K562 (cell line): ENCODE results near the gene MCCD1. TPM values are rescaled to one million over a fixed set of nuclear protein-coding genes. Genes with fewer than 3 reads are reported as not detected.

Experiments used
- ATAC-seq: fragments of 200-7000 bp; cut with Tn5 transposase; 3 replicates; pipeline ENCODE4 v1.9.1; 2020; ENCODE audit warnings: moderate library complexity
- BruUV-seq: library from RNA; stranded (reverse); fragments of 400-500 nt; replicated peaks from 2 replicates; lab custom pipeline; 2021; lab: Mats Ljungman, UMichigan
- CTCF ChIA-PET: fragments of 300-600 bp; formaldehyde crosslinking; extraction: SDS; loops from one replicate; lab custom pipeline; 2021; ENCODE audit warnings: low intra/inter-chr PET ratio; lab: Yijun Ruan, JAX
- POLR2A ChIA-PET: fragments of 300-600, 350-650 bp; sonication (Branson Sonifier 250); formaldehyde crosslinking; extraction: SDS; loops from one replicate; lab custom pipeline; 2021; ENCODE audit warnings: antibody characterized with exemption, inconsistent platforms; lab: Yijun Ruan, JAX
- DNase-seq, 4 experiments: peaks; one replicate each; pipeline versions ENCODE4 v3.0.0 to v3.0.0-alpha.2; 2011 to 2018; ENCODE audit warnings: low spot score in 3 of 4, mixed read lengths in 3 of 4; ENCODE audit errors: extremely low read depth in 1 of 4
- FAIRE-seq: peaks from 2 replicates; lab custom pipeline; 2011; peaks lifted over from hg19 to GRCh38; lab: Jason Lieb, UNC
- H2AFZ ChIP-seq: 2 replicates; pipeline ENCODE4 v1.6.0; 2011; ENCODE audit warnings: low read depth, low read length, control low read depth, inconsistent platforms
- H3K27ac ChIP-seq: fragments of 200-600 bp; 3 replicates; pipeline ENCODE4 v1.8.0; 2011; ENCODE audit warnings: low read depth, mild to moderate bottlenecking, control low read depth, inconsistent platforms, low read length, moderate library complexity, mixed read lengths; ENCODE audit errors: extremely low read depth
- H3K27me3 ChIP-seq, 2 experiments: fragments of 300-600 bp in 1 of 2; 2 replicates in 1 of 2; 3 replicates in 1 of 2; pipeline versions ENCODE4 v1.6.0 to v1.8.0; 2011; ENCODE audit warnings: inconsistent platforms in 2 of 2, low read length in 2 of 2, mild to moderate bottlenecking in 1 of 2, mixed read lengths in 1 of 2, moderate library complexity in 1 of 2; ENCODE audit not compliant: control insufficient read depth in 2 of 2, insufficient read depth in 2 of 2
- H3K36me3 ChIP-seq: fragments of 300-600 bp; 3 replicates; pipeline ENCODE4 v1.8.0; 2011; ENCODE audit warnings: mild to moderate bottlenecking, low read length, inconsistent platforms; ENCODE audit not compliant: control insufficient read depth, insufficient read depth
- H3K4me1 ChIP-seq, 2 experiments: fragments of 200-600 bp in 1 of 2; replicated peaks in 1 of 2; 2 replicates in 1 of 2; 3 replicates in 1 of 2; pipeline versions ENCODE4 v1.5.1 to v1.8.0; 2011; ENCODE audit warnings: inconsistent platforms in 2 of 2, low read length in 2 of 2, mild to moderate bottlenecking in 1 of 2, mixed read lengths in 1 of 2, moderate library complexity in 1 of 2; ENCODE audit not compliant: control insufficient read depth in 2 of 2, insufficient read depth in 2 of 2
- H3K4me2 ChIP-seq: 2 replicates; pipeline ENCODE4 v1.6.1; 2011; ENCODE audit warnings: low read length, control low read depth, inconsistent platforms, mixed read lengths; ENCODE audit not compliant: insufficient read depth
- H3K4me3 ChIP-seq: fragments of 200-600 bp; sonication (generic), shearing (Covaris generic); 2 replicates; pipeline ENCODE4 v1.5.1; 2016; ENCODE audit warnings: control low read depth, inconsistent platforms
- H3K79me2 ChIP-seq: fragments of 200-600 bp; 3 replicates; pipeline ENCODE4 v1.8.0; 2011; ENCODE audit warnings: low read length, inconsistent platforms; ENCODE audit not compliant: control insufficient read depth, insufficient read depth
- H3K9ac ChIP-seq, 2 experiments: 2 replicates each; pipeline versions ENCODE4 v1.6.0 to v1.6.1; 2011; ENCODE audit warnings: low read depth in 2 of 2, low read length in 2 of 2, control low read depth in 1 of 2, inconsistent platforms in 1 of 2, mild to moderate bottlenecking in 1 of 2, mixed read lengths in 1 of 2; ENCODE audit not compliant: insufficient read depth in 1 of 2
- H3K9me1 ChIP-seq: one replicate; pipeline ENCODE4 v1.6.0; 2011; ENCODE audit warnings: inconsistent platforms, mild to moderate bottlenecking, low read length, moderate library complexity; ENCODE audit not compliant: control insufficient read depth, insufficient read depth
- H3K9me3 ChIP-seq: replicated peaks from 2 replicates; pipeline ENCODE4 v1.5.1; 2011; ENCODE audit warnings: low read depth, low read length, inconsistent platforms; ENCODE audit not compliant: control insufficient read depth, insufficient read depth
- H4K20me1 ChIP-seq: replicated peaks from 2 replicates; pipeline ENCODE4 v1.6.1; 2011; ENCODE audit warnings: low read length, inconsistent platforms, mixed read lengths; ENCODE audit not compliant: control insufficient read depth, insufficient read depth
- BACH1 ChIP-seq: fragments of 200-800 bp; sonication (Bioruptor generic); IDR thresholded peaks from 2 replicates; pipeline ENCODE4 v1.6.1; 2016; ENCODE audit warnings: missing genetic modification characterization, missing compliant biosample characterization
- EHMT2 ChIP-seq: fragments of 450-650 bp; IDR thresholded peaks from 2 replicates; pipeline ENCODE4 v1.6.1; 2018; ENCODE audit warnings: antibody characterized with exemption
- FUS ChIP-seq: fragments of 200-400 bp; formaldehyde crosslinking; optimal IDR thresholded peaks from 2 replicates; pipeline ENCODE3; 2017; ENCODE audit warnings: low read depth, low read length
- GTF2F1 ChIP-seq: IDR thresholded peaks from 2 replicates; pipeline ENCODE4 v1.6.1; 2011; ENCODE audit warnings: low read depth, low read length, improper control_type of control experiment
- KLF10 ChIP-seq: fragments of 250-450 bp; sonication (Bioruptor Pico); IDR thresholded peaks from 2 replicates; pipeline ENCODE4 v1.6.1; 2021; ENCODE audit warnings: matching md5 sums
- MITF ChIP-seq: IDR thresholded peaks from 2 replicates; pipeline ENCODE4 v1.6.1; 2014; ENCODE audit warnings: antibody characterized with exemption
- NBN ChIP-seq: fragments of 450-650 bp; IDR thresholded peaks from 2 replicates; pipeline ENCODE4 v1.6.1; 2016; ENCODE audit warnings: low read depth, mild to moderate bottlenecking
- PATZ1 ChIP-seq: fragments of 250-450 bp; sonication (Bioruptor Pico); IDR thresholded peaks from 2 replicates; pipeline ENCODE4 v1.5.0; 2020; ENCODE audit warnings: mild to moderate bottlenecking, borderline replicate concordance
- PRMT5 ChIP-seq: sonication (generic); formaldehyde crosslinking; IDR thresholded peaks from 2 replicates; pipeline ENCODE4 v1.5.0; 2020; ENCODE audit warnings: missing genetic modification reagents
- RCOR1 ChIP-seq, 2 experiments: IDR thresholded peaks; 2 replicates each; pipeline ENCODE4 v1.6.1; 2012; ENCODE audit warnings: low read depth in 2 of 2, low read length in 2 of 2, borderline replicate concordance in 1 of 2, improper control_type of control experiment in 1 of 2
- TCF7 ChIP-seq: sonication (generic); IDR thresholded peaks from 2 replicates; pipeline ENCODE4 v1.6.1; 2016; ENCODE audit warnings: antibody characterized with exemption, borderline replicate concordance
- ZBTB1 ChIP-seq: sonication (generic); formaldehyde crosslinking; IDR thresholded peaks from 2 replicates; pipeline ENCODE4 v1.8.1; 2023; ENCODE audit warnings: missing genetic modification reagents, low read depth, mild to moderate bottlenecking, borderline replicate concordance
- ZBTB12 ChIP-seq: fragments of 250-450 bp; sonication (Bioruptor Pico); IDR thresholded peaks from 2 replicates; pipeline ENCODE4 v1.4.0; 2020
- ZNF764 ChIP-seq: fragments of 250-450 bp; sonication (Bioruptor Pico); IDR thresholded peaks from 2 replicates; pipeline ENCODE4 v1.4.0; 2020; ENCODE audit warnings: low read depth, mild to moderate bottlenecking, moderate library complexity
- WGBS: fragments of 100-300 bp; shearing (Covaris generic); methylation state at CpG from one replicate; pipeline ENCODE4 v1.1.6; 2016; ENCODE audit warnings: low coverage, mixed read lengths; ENCODE audit not compliant: insufficient coverage; ENCODE audit errors: missing lambda C conversion rate; 5-methylcytosine and 5-hydroxymethylcytosine counted together
- in situ Hi-C: fragments of 300-500 bp; cut with MboI; formaldehyde crosslinking; loops from 4 replicates; pipeline ENCODE4 v1.15.0; 2018; ENCODE audit warnings: inconsistent platforms, mixed read lengths
- intact Hi-C: fragments of 100-400 bp; cut with micrococcal nuclease; formaldehyde crosslinking; loops from 2 replicates; pipeline ENCODE4 v1.14.2; 2022
- polyA plus RNA-seq, 8 experiments: library from polyadenylated mRNA; depleted of rRNA in 4 of 8; stranded (reverse) in 5 of 8; unstranded in 3 of 8; fragments of >200 nt; fragmentation: Nextera tagmentation in 2 of 8; fragmentation: Illumina TruSeq in 1 of 8; extraction: Ambion mirVana in 2 of 8; extraction: Trizol in 1 of 8; gene quantifications; 2 replicates each; pipeline versions ENCODE4 v1.2.1 to v1.2.3, GENCODE V29; 2011 to 2014; ENCODE audit warnings: inconsistent platforms in 1 of 8, missing spikeins in 1 of 8
- total RNA-seq, 7 experiments: library from RNA; depleted of rRNA in 6 of 7; stranded (reverse); fragments of >200 nt in 6 of 7; fragmentation: Illumina TruSeq in 2 of 7; extraction: Trizol in 2 of 7; gene quantifications; 2 replicates each; pipeline versions ENCODE4 v1.2.1 to v1.2.3, GENCODE V29; 2011 to 2021; ENCODE audit warnings: low replicate concordance in 1 of 7
- TF ChIP-seq, protein P1 (sequence below): fragments of 250-450 bp; sonication (Bioruptor Pico); IDR thresholded peaks from 2 replicates; pipeline ENCODE4 v1.4.0; 2020; ENCODE audit warnings: mild to moderate bottlenecking
- TF ChIP-seq, protein P2 (sequence below): fragments of 200-800 bp; sonication (Bioruptor generic); IDR thresholded peaks from 2 replicates; pipeline ENCODE4 v1.6.1; 2017; ENCODE audit warnings: missing genetic modification characterization, missing compliant biosample characterization

MCCD1 gene
- total and polyA plus RNA-seq, 9 of the 15 experiments (the other 6 are each of a cell fraction or from before 2014, with no cell fraction given), result not detected

- no peak for DNase-seq
- TF ChIP-seq, protein P1, sequence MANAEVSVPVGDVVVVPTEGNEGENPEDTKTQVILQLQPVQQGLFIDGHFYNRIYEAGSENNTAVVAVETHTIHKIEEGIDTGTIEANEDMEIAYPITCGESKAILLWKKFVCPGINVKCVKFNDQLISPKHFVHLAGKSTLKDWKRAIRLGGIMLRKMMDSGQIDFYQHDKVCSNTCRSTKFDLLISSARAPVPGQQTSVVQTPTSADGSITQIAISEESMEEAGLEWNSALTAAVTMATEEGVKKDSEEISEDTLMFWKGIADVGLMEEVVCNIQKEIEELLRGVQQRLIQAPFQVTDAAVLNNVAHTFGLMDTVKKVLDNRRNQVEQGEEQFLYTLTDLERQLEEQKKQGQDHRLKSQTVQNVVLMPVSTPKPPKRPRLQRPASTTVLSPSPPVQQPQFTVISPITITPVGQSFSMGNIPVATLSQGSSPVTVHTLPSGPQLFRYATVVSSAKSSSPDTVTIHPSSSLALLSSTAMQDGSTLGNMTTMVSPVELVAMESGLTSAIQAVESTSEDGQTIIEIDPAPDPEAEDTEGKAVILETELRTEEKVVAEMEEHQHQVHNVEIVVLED (CRISPR knock-in tag), result no peak
- no peak for TF ChIP-seq GTF2F1
- no peak for TF ChIP-seq MITF
- no peak for TF ChIP-seq NBN
- no peak for TF ChIP-seq ZNF764 (CRISPR knock-in tag)
- no peak for TF ChIP-seq EHMT2
- TF ChIP-seq, protein P2, sequence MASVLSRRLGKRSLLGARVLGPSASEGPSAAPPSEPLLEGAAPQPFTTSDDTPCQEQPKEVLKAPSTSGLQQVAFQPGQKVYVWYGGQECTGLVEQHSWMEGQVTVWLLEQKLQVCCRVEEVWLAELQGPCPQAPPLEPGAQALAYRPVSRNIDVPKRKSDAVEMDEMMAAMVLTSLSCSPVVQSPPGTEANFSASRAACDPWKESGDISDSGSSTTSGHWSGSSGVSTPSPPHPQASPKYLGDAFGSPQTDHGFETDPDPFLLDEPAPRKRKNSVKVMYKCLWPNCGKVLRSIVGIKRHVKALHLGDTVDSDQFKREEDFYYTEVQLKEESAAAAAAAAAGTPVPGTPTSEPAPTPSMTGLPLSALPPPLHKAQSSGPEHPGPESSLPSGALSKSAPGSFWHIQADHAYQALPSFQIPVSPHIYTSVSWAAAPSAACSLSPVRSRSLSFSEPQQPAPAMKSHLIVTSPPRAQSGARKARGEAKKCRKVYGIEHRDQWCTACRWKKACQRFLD (CRISPR knock-in tag), result no peak
- TF ChIP-seq FUS, result no peak
- no peak for TF ChIP-seq BACH1 (tag)
- no peak for TF ChIP-seq PRMT5 (CRISPR knock-in tag)
- no peak for TF ChIP-seq RCOR1 (IDR thresholded peaks at IDR 0.05; ENCODE audit: borderline replicate concordance in 1 of 2, low read depth in 2 of 2, low read length in 2 of 2)
- TF ChIP-seq TCF7, result no peak
- no peak for TF ChIP-seq PATZ1
- no peak for TF ChIP-seq ZBTB12 (CRISPR knock-in tag)
- no peak for TF ChIP-seq ZBTB1 (CRISPR knock-in tag)
- TF ChIP-seq KLF10 (CRISPR knock-in tag), result no peak
These were observed 48.2 kb upstream of the MCCD1 start for GRCh38 chr6:31480574-31480973.

More at GRCh38 chr6:31480574-31480973, 48.2 kb upstream of the MCCD1 start:
- no TSS peak for BruUV-seq
- in situ Hi-C loops, result no loop called here
- no peak overlapping the region for H3K4me2 ChIP-seq
- no peak overlapping the region for H3K27ac ChIP-seq
- POLR2A ChIA-PET, result interaction anchor here (0.6 to 1.6 kb wide), 4 partner anchors 8 to 180 kb away, joined by 3 to 4 read pairs (median 3); partner anchors contain the start of genes C6orf47 and DDX39B
- no peak for FAIRE-seq
- intact Hi-C loops, result no loop called here
- H3K27me3 ChIP-seq, result peaks cover 30 to 45% of the 10 kb centered on the region in 2 experiments; a peak in 4 of 5 replicates
- 0 out of 2 replicates have a peak, but pooled peaks cover 4% of the 10 kb centered on the region for H4K20me1 ChIP-seq
- 8% methylated on average over 11 of the region's 11 CpGs for whole genome bisulfite sequencing
- no peak for ATAC-seq
- no peaks in the 10 kb centered on the region for H3K4me1 ChIP-seq
- H3K4me3 ChIP-seq, result no peak overlapping the region
- CTCF ChIA-PET, result no interaction called here
- H3K79me2 ChIP-seq, result no peaks in the 10 kb centered on the region
- H2AFZ ChIP-seq, result no peak overlapping the region
- H3K9ac ChIP-seq, result no peak overlapping the region
- no peaks in the 10 kb centered on the region for H3K9me3 ChIP-seq
- no peaks in the 10 kb centered on the region for H3K9me1 ChIP-seq
- no peaks in the 10 kb centered on the region for H3K36me3 ChIP-seq
